ENCODE measurements around the gene BGN.

- peak; percentile 87 for TF ChIP-seq CTCF (conservative IDR thresholded peaks at IDR 0.05)
- no peak for TF ChIP-seq EZH2 (IDR thresholded peaks at IDR 0.05; ENCODE audit: low read depth)
Measured at GRCh38 chrX:153507484-153508178, 12.9 kb downstream of the BGN start.
